H1 (cell line): ENCODE results near the gene AP3D1. TPM values are rescaled to one million over a fixed set of nuclear protein-coding genes. Genes with fewer than 3 reads are reported as not detected.

ENCODE experiments used
- CTCF ChIA-PET: fragments of 300-600 bp; sonication (Branson Sonifier 250); formaldehyde crosslinking; loops from one replicate; lab custom pipeline; 2021; ENCODE audit not compliant: partially characterized antibody; lab: Charles Lee
- POLR2A ChIA-PET: fragments of 300-600 bp; sonication (Branson Sonifier 250); formaldehyde crosslinking; loops from one replicate; lab custom pipeline; 2021; ENCODE audit warnings: inconsistent platforms; ENCODE audit not compliant: partially characterized antibody; lab: Charles Lee
- DNase-seq, 2 experiments: peaks; one replicate each; pipeline versions ENCODE4 v3.0.0 to v3.0.0-alpha.2; 2010 to 2022; ENCODE audit warnings: low spot score in 2 of 2, low read depth in 1 of 2, mixed read lengths in 1 of 2
- FAIRE-seq: peaks from 2 replicates; lab custom pipeline; 2011; peaks lifted over from hg19 to GRCh38; lab: Jason Lieb, UNC
- H2AFZ ChIP-seq: 2 replicates; pipeline ENCODE4 v1.8.1; 2012; ENCODE audit warnings: low read length, inconsistent platforms
- H2AK5ac ChIP-seq: 2 replicates; pipeline ENCODE4 v1.6.1; 2013; ENCODE audit warnings: low read depth, low read length
- H2BK120ac ChIP-seq: replicated peaks from 2 replicates; pipeline ENCODE3; 2013; ENCODE audit warnings: low read depth, low read length, inconsistent platforms
- H2BK12ac ChIP-seq: 2 replicates; pipeline ENCODE4 v1.6.1; 2013; ENCODE audit warnings: low read depth, low read length
- H2BK15ac ChIP-seq: 2 replicates; pipeline ENCODE4 v1.6.1; 2013; ENCODE audit warnings: low read length
- H2BK20ac ChIP-seq: 2 replicates; pipeline ENCODE4 v1.6.1; 2013; ENCODE audit warnings: low read length
- H2BK5ac ChIP-seq: 2 replicates; pipeline ENCODE4 v1.6.1; 2013; ENCODE audit warnings: low read depth, low read length
- H3K14ac ChIP-seq: 2 replicates; pipeline ENCODE4 v1.6.1; 2013; ENCODE audit warnings: inconsistent platforms; ENCODE audit not compliant: insufficient read length
- H3K18ac ChIP-seq: 2 replicates; pipeline ENCODE4 v1.6.1; 2013; ENCODE audit warnings: low read length; ENCODE audit errors: extremely low read depth
- H3K23ac ChIP-seq: 2 replicates; pipeline ENCODE4 v1.6.1; 2013; ENCODE audit warnings: inconsistent platforms; ENCODE audit not compliant: insufficient read length
- H3K23me2 ChIP-seq: 2 replicates; pipeline ENCODE4 v1.6.1; 2013; ENCODE audit warnings: low read depth, low read length
- H3K27ac ChIP-seq: 2 replicates; pipeline ENCODE4 v1.6.1; 2011; ENCODE audit warnings: low read depth, low read length, inconsistent platforms
- H3K27me3 ChIP-seq, 4 experiments: replicated peaks in 1 of 4; 1 replicate in 1 of 4; 2 replicates in 3 of 4; pipeline versions ENCODE4 v1.6.1 to v1.8.1; 2011 to 2013; ENCODE audit warnings: low read length in 3 of 4, mild to moderate bottlenecking in 3 of 4, inconsistent platforms in 2 of 4, mixed read lengths in 2 of 4, moderate library complexity in 1 of 4; ENCODE audit not compliant: control insufficient read depth in 3 of 4, insufficient read depth in 3 of 4; ENCODE audit errors: extremely low read depth in 1 of 4
- H3K36me3 ChIP-seq, 4 experiments: 2 replicates each; pipeline versions ENCODE4 v1.6.1 to v1.8.1; 2011 to 2013; ENCODE audit warnings: mild to moderate bottlenecking in 4 of 4, low read length in 3 of 4, moderate library complexity in 2 of 4, control low read depth in 1 of 4, inconsistent platforms in 1 of 4; ENCODE audit not compliant: insufficient read depth in 4 of 4, control insufficient read depth in 2 of 4
- H3K4ac ChIP-seq: replicated peaks from 2 replicates; pipeline ENCODE3; 2013; ENCODE audit warnings: low read length, low read depth, mixed read lengths, inconsistent platforms; ENCODE audit not compliant: insufficient read length
- H3K4me1 ChIP-seq, 4 experiments: replicated peaks in 1 of 4; 1 replicate in 1 of 4; 2 replicates in 3 of 4; pipeline versions ENCODE4 v1.6.1 to v1.8.1; 2011 to 2013; ENCODE audit warnings: low read length in 3 of 4, inconsistent platforms in 2 of 4, mixed read lengths in 1 of 4; ENCODE audit not compliant: insufficient read depth in 4 of 4, control insufficient read depth in 3 of 4
- H3K4me2 ChIP-seq, 2 experiments: 2 replicates each; pipeline versions ENCODE4 v1.6.1 to v1.8.1; 2011 to 2013; ENCODE audit warnings: low read depth in 2 of 2, low read length in 2 of 2, control low read depth in 1 of 2, inconsistent platforms in 1 of 2, mild to moderate bottlenecking in 1 of 2; ENCODE audit not compliant: insufficient read depth in 1 of 2
- H3K4me3 ChIP-seq, 4 experiments: fragments of 200-600, 300-600 bp in 1 of 4; sonication (generic), shearing (Covaris generic), sonication (Bioruptor Twin) in 1 of 4; 2 replicates each; pipeline versions ENCODE4 v1.5.1 to v1.8.1; 2011 to 2016; ENCODE audit warnings: low read length in 4 of 4, low read depth in 3 of 4, control low read depth in 2 of 4, inconsistent platforms in 2 of 4, mild to moderate bottlenecking in 2 of 4, mixed read lengths in 1 of 4, moderate library complexity in 1 of 4; ENCODE audit not compliant: insufficient read depth in 2 of 4; ENCODE audit errors: extremely low read depth in 1 of 4
- H3K56ac ChIP-seq: replicated peaks from 2 replicates; pipeline ENCODE3; 2013; ENCODE audit warnings: low read depth, mild to moderate bottlenecking, mixed read lengths, low read length, inconsistent platforms; ENCODE audit not compliant: insufficient read length
- H3K79me1 ChIP-seq: 2 replicates; pipeline ENCODE4 v1.6.1; 2013; ENCODE audit warnings: low read depth, low read length, control low read depth
- H3K79me2 ChIP-seq, 2 experiments: 2 replicates each; pipeline versions ENCODE4 v1.6.1 to v1.8.1; 2012 to 2013; ENCODE audit warnings: low read length in 2 of 2, mild to moderate bottlenecking in 2 of 2, inconsistent platforms in 1 of 2; ENCODE audit not compliant: insufficient read depth in 2 of 2, control insufficient read depth in 1 of 2
- H3K9ac ChIP-seq, 4 experiments: replicated peaks in 1 of 4; 1 replicate in 1 of 4; 2 replicates in 3 of 4; pipeline versions ENCODE4 v1.6.1 to v1.8.1; 2011 to 2013; ENCODE audit warnings: low read depth in 3 of 4, low read length in 3 of 4, control low read depth in 2 of 4, mild to moderate bottlenecking in 2 of 4, moderate library complexity in 2 of 4, inconsistent platforms in 1 of 4; ENCODE audit errors: extremely low read depth in 1 of 4
- H3K9me3 ChIP-seq, 2 experiments: 2 replicates each; pipeline versions ENCODE4 v1.6.1 to v1.8.1; 2012 to 2013; ENCODE audit warnings: mild to moderate bottlenecking in 2 of 2, moderate library complexity in 2 of 2, control low read depth in 1 of 2, inconsistent platforms in 1 of 2, low read depth in 1 of 2, low read length in 1 of 2, mixed read lengths in 1 of 2; ENCODE audit not compliant: insufficient read depth in 2 of 2
- H4K20me1 ChIP-seq, 2 experiments: replicated peaks in 1 of 2; 2 replicates each; pipeline versions ENCODE3 to v1.8.1; 2011 to 2013; ENCODE audit warnings: inconsistent platforms in 2 of 2, low read length in 2 of 2, mild to moderate bottlenecking in 1 of 2; ENCODE audit not compliant: insufficient read depth in 2 of 2, control insufficient read depth in 1 of 2
- H4K5ac ChIP-seq: 2 replicates; pipeline ENCODE4 v1.6.1; 2013; ENCODE audit warnings: low read length, low read depth, mixed read lengths, inconsistent platforms; ENCODE audit not compliant: insufficient read length
- H4K8ac ChIP-seq: 2 replicates; pipeline ENCODE4 v1.8.0; 2013; ENCODE audit warnings: mild to moderate bottlenecking, moderate library complexity, low read length, inconsistent platforms; ENCODE audit not compliant: insufficient read depth; ENCODE audit errors: extremely low read depth
- H4K91ac ChIP-seq: replicated peaks from 2 replicates; pipeline ENCODE3; 2013; ENCODE audit warnings: low read length, mixed read lengths, inconsistent platforms; ENCODE audit not compliant: insufficient read length
- WGBS, 2 experiments: shearing (Covaris generic) in 1 of 2; methylation state at CpG; one replicate each; pipeline versions ENCODE4 v1.1.6 to v1.1.7; 2013 to 2015; ENCODE audit warnings: low lambda C conversion rate in 2 of 2, mixed read lengths in 2 of 2, inconsistent platforms in 1 of 2, low coverage in 1 of 2, missing lambda C conversion rate in 1 of 2; ENCODE audit not compliant: insufficient replicate concordance in 2 of 2, insufficient coverage in 1 of 2, insufficient read length in 1 of 2; ENCODE audit errors: extremely low coverage in 1 of 2, missing lambda C conversion rate in 1 of 2; 5-methylcytosine and 5-hydroxymethylcytosine counted together
- polyA plus RNA-seq, 7 experiments: library from polyadenylated mRNA; depleted of rRNA in 3 of 7; stranded (reverse) in 5 of 7; unstranded in 2 of 7; fragments of >200 nt in 5 of 7; fragments of 200-250 nt in 2 of 7; gene quantifications; 1 replicate in 5 of 7; 2 replicates in 1 of 7; 4 replicates in 1 of 7; pipeline versions ENCODE4 v1.2.1 to v1.2.3, GENCODE V29; 2011 to 2013; ENCODE audit warnings: missing spikeins in 2 of 7, mixed read lengths in 2 of 7
- total RNA-seq: library from RNA; stranded (reverse); fragmentation: NEBNext Ultra II Directional; extraction: Animal tissue kit (Norgen Biotek cat#: 25700); gene quantifications from 2 replicates; pipeline ENCODE4 v1.2.1, GENCODE V29; 2021

The AP3D1 gene
- total and polyA plus RNA-seq, 2 of the 8 experiments (the other 6 are each of a cell fraction or from before 2014, with no cell fraction given) = 161 to 174 TPM

DNA sequence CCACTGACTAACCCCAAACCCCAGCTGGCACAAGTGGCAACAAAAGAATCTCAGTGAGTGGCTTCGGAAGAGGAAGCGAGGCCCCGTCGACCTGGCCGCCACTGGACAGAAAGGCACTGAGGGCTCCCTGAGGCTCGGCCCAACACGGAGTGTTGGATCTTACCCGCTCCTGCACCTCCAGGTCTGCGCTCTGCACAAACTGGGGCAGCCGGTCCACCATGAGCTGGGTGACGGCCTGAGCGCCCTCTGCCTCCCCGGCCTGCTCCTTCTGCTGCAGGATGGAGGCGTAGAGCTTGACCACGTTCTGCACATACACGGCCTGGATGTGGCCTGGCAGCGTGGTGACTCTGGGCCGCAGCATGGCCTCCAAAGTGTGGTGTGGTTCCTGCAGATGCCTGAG lies 32.9 kb downstream of the AP3D1 start:
- ChIA-PET CTCF (no interaction called here), POLR2A (no interaction called here)
- no peaks in the 10 kb centered on the region for H3K9me3 ChIP-seq
- H3K56ac ChIP-seq = no peak overlapping the region
- H3K18ac ChIP-seq = no peak overlapping the region; the same call in 1 of the 2 replicates
- no peak overlapping the region for H2BK20ac ChIP-seq
- H3K23me2 ChIP-seq = no peaks in the 10 kb centered on the region
- WGBS, 2 experiments = 94% methylated on average over 18 of the region's 18 CpGs; no CpG with 5 or more reads in 1 of the 2 experiments
- no peak overlapping the region for H2BK120ac ChIP-seq
- H3K27me3 ChIP-seq = no peaks in the 10 kb centered on the region
- H2BK5ac ChIP-seq = no peak overlapping the region
- no peak overlapping the region for H3K23ac ChIP-seq
- no peaks in the 10 kb centered on the region for H3K4me1 ChIP-seq
- H3K14ac ChIP-seq = no peak overlapping the region
- no peak overlapping the region for H2AK5ac ChIP-seq
- no peak overlapping the region for H3K4me2 ChIP-seq
- peaks cover 12 to 30% of the 10 kb centered on the region in 2 experiments for H4K20me1 ChIP-seq
- no peak overlapping the region for H4K5ac ChIP-seq
- peaks cover 68 to 89% (median 86%) of the 10 kb centered on the region in 4 experiments for H3K36me3 ChIP-seq
- H3K9ac ChIP-seq = no peak overlapping the region
- no peak overlapping the region for H4K8ac ChIP-seq
- no peak overlapping the region for H2BK12ac ChIP-seq
- H3K4ac ChIP-seq = no peak overlapping the region
- DNase-seq (no peak), FAIRE-seq (no peak)
- peaks cover 4% of the 10 kb centered on the region for H3K79me1 ChIP-seq
- H3K4me3 ChIP-seq = no peak overlapping the region
- H2BK15ac ChIP-seq = no peak overlapping the region
- H4K91ac ChIP-seq = no peak overlapping the region
- no peak overlapping the region for H2AFZ ChIP-seq
- H3K27ac ChIP-seq = no peak overlapping the region
- no peaks in the 10 kb centered on the region for H3K79me2 ChIP-seq
